ENCODE data around the gene EIF3I. TPM values are rescaled to one million over a fixed set of nuclear protein-coding genes. Genes with fewer than 3 reads are reported as not detected.

Gene EIF3I
- polyA plus RNA-seq, 3 donors: 126 to 162 (median 151) TPM

GRCh38 chr1:32178380-32179192 lies 43.6 kb upstream of the EIF3I start:
- H3K9me3 Mint-ChIP-seq: no peaks in the 10 kb centered on the region
- H3K4me3 Mint-ChIP-seq: peak overlapping the region in 1 of 2 donors; percentile 88
- H3K36me3 Mint-ChIP-seq: peaks cover 18 to 39% of the 10 kb centered on the region in 2 donors
- H3K4me1 Mint-ChIP-seq: peaks cover 38% of the 10 kb centered on the region
- no peaks in the 10 kb centered on the region for H3K27me3 Mint-ChIP-seq (ENCODE audit: low read depth in 3 of 3)
- Histone ChIP-seq H3K9me3 (replicated peaks in 1 of 2; ENCODE audit: control insufficient read depth in 1 of 2, insufficient read depth in 1 of 2, low read length in 2 of 2) (no peaks in the 10 kb centered on the region), H3K36me3 (replicated peaks in 1 of 2; ENCODE audit: control insufficient read depth in 1 of 2, insufficient read depth in 2 of 2, low read length in 2 of 2) (peaks cover 21 to 36% of the 10 kb centered on the region in 2 donors), H3K4me1 (ENCODE audit: control insufficient read depth in 1 of 2, insufficient read depth in 2 of 2, low read length in 2 of 2) (peaks cover 35 to 41% of the 10 kb centered on the region in 2 donors), H3K79me2 (ENCODE audit: insufficient read depth, low read length) (peaks cover 31% of the 10 kb centered on the region), H4K20me1 (ENCODE audit: insufficient read depth, low read length) (peaks cover 14% of the 10 kb centered on the region), H3K27ac (ENCODE audit: low read depth in 1 of 2, low read length in 2 of 2) (peak overlapping the region in 1 of 2 donors; percentile 83), H3K4me3 (replicated peaks in 1 of 3; ENCODE audit: low read depth in 2 of 3, low read length in 3 of 3) (peak overlapping the region in 2 of 3 experiments; percentile 57 to 77), H3K4me2 (replicated peaks; ENCODE audit: extremely low read depth, low read length, poor library complexity, severe bottlenecking) (peak overlapping the region; percentile 86), H3K27me3 (ENCODE audit: control insufficient read depth in 2 of 2, insufficient read depth in 2 of 2, low read length in 2 of 2) (no peaks in the 10 kb centered on the region), H3K9ac (ENCODE audit: insufficient read depth, low read length, poor library complexity, severe bottlenecking) (peak overlapping the region; percentile 75), H2AFZ (ENCODE audit: insufficient read depth, low read depth, low read length, poor library complexity, severe bottlenecking) (peak overlapping the region; percentile 88)
- TF ChIP-seq CTCF (IDR thresholded peaks at IDR 0.05): no peak
- 41% methylated on average over 5 of the region's 7 CpGs for WGBS (ENCODE audit: insufficient coverage)
- peak in 1 of 3 donors; percentile 28 for DNase-seq
- peak overlapping the region; percentile 57 to 99 (median 97) for H3K27ac Mint-ChIP-seq
- intact Hi-C loops (cut with micrococcal nuclease): no loop called here

GRCh38 chr1:32179193-32179442 lies 43.1 kb upstream of the EIF3I start:
- H3K27me3 ChIP-seq (ENCODE audit: control insufficient read depth in 2 of 2, insufficient read depth in 2 of 2, low read length in 2 of 2): no peaks in the 10 kb centered on the region
- peak overlapping the region; percentile 57 to 83 (median 77) for H3K4me3 ChIP-seq (replicated peaks in 1 of 3; ENCODE audit: low read depth in 2 of 3, low read length in 3 of 3)
- peaks cover 19 to 36% of the 10 kb centered on the region in 2 donors for H3K36me3 ChIP-seq (replicated peaks in 1 of 2; ENCODE audit: control insufficient read depth in 1 of 2, insufficient read depth in 2 of 2, low read length in 2 of 2)
- Mint-ChIP-seq H3K9me3 (no peaks in the 10 kb centered on the region), H3K27me3 (ENCODE audit: low read depth in 3 of 3) (peaks cover 0 to 2% (median 0%) of the 10 kb centered on the region in 3 donors), H3K4me3 (peak overlapping the region; percentile 88 to 92), H3K36me3 (peaks cover 19 to 38% of the 10 kb centered on the region in 2 donors), H3K4me1 (peaks cover 40% of the 10 kb centered on the region), H3K27ac (peak overlapping the region; percentile 57 to 99 (median 97))
- peak overlapping the region; percentile 83 to 87 for H3K27ac ChIP-seq (ENCODE audit: low read depth in 1 of 2, low read length in 2 of 2)
- peaks cover 35 to 41% of the 10 kb centered on the region in 2 donors for H3K4me1 ChIP-seq (ENCODE audit: control insufficient read depth in 1 of 2, insufficient read depth in 2 of 2, low read length in 2 of 2)
- no peak for DNase-seq
- TF ChIP-seq CTCF (IDR thresholded peaks at IDR 0.05): no peak
- no peaks in the 10 kb centered on the region for H3K9me3 ChIP-seq (replicated peaks in 1 of 2; ENCODE audit: control insufficient read depth in 1 of 2, insufficient read depth in 1 of 2, low read length in 2 of 2)
- H3K9ac ChIP-seq (ENCODE audit: insufficient read depth, low read length, poor library complexity, severe bottlenecking): peak overlapping the region; percentile 75
- intact Hi-C loops (cut with micrococcal nuclease): no loop called here
- WGBS (ENCODE audit: insufficient coverage): 34% methylated on average over 7 of the region's 7 CpGs
- H3K79me2 ChIP-seq (ENCODE audit: insufficient read depth, low read length): peaks cover 34% of the 10 kb centered on the region
- H4K20me1 ChIP-seq (ENCODE audit: insufficient read depth, low read length): peaks cover 18% of the 10 kb centered on the region
- H2AFZ ChIP-seq (ENCODE audit: insufficient read depth, low read depth, low read length, poor library complexity, severe bottlenecking): peak overlapping the region; percentile 88
- H3K4me2 ChIP-seq (replicated peaks; ENCODE audit: extremely low read depth, low read length, poor library complexity, severe bottlenecking): peak overlapping the region; percentile 86

Measured in CD14-positive monocyte (primary cell).